ENCODE results near the gene PCDH15. TPM values are rescaled to one million over a fixed set of nuclear protein-coding genes. Genes with fewer than 3 reads are reported as not detected.
A peak's percentile ranks its signal among the peaks of the same experiment; 100 is the strongest.

Gene PCDH15
- polyA plus RNA-seq, 6 donors from 2014 or later = not detected

GRCh38 chr10:54667136-54667535 lies 133.9 kb downstream of the PCDH15 start:
- no peak for DNase-seq
- H3K4me3 Mint-ChIP-seq = no peak overlapping the region
- H3K27ac Mint-ChIP-seq = no peak overlapping the region
- no peak for ATAC-seq (ENCODE audit: low read depth in 2 of 2)
- no peaks in the 10 kb centered on the region for H3K27me3 Mint-ChIP-seq
- no peaks in the 10 kb centered on the region for H3K4me1 Mint-ChIP-seq
- no peaks in the 10 kb centered on the region for H3K9me3 Mint-ChIP-seq
- no peaks in the 10 kb centered on the region for H3K36me3 Mint-ChIP-seq

GRCh38 chr10:54666192-54666591 lies 134.8 kb downstream of the PCDH15 start:
- Mint-ChIP-seq H3K27ac (no peak overlapping the region), H3K27me3 (no peaks in the 10 kb centered on the region), H3K9me3 (no peaks in the 10 kb centered on the region), H3K4me1 (no peaks in the 10 kb centered on the region), H3K4me3 (no peak overlapping the region), H3K36me3 (no peaks in the 10 kb centered on the region)
- ATAC-seq (ENCODE audit: low read depth in 2 of 2) = no peak
- no peak for DNase-seq

GRCh38 chr10:54665095-54665494 lies 135.9 kb downstream of the PCDH15 start:
- ATAC-seq (ENCODE audit: low read depth in 2 of 2) = no peak
- Mint-ChIP-seq H3K36me3 (no peaks in the 10 kb centered on the region), H3K27me3 (no peaks in the 10 kb centered on the region), H3K9me3 (peaks cover 0 to 3% (median 0%) of the 10 kb centered on the region in 7 donors), H3K4me1 (no peaks in the 10 kb centered on the region), H3K27ac (no peak overlapping the region), H3K4me3 (no peak overlapping the region)
- no peak for DNase-seq

- Mint-ChIP-seq H3K27ac (no peak overlapping the region), H3K9me3 (peaks cover 0 to 6% (median 0%) of the 10 kb centered on the region in 7 donors), H3K4me1 (no peaks in the 10 kb centered on the region), H3K4me3 (no peak overlapping the region), H3K36me3 (no peaks in the 10 kb centered on the region), H3K27me3 (no peaks in the 10 kb centered on the region)
- no peak for ATAC-seq (ENCODE audit: low read depth in 2 of 2)
- no peak for DNase-seq
These were observed 140.6 kb downstream of the PCDH15 start for GRCh38 chr10:54660397-54660796.

GRCh38 chr10:54656643-54657042 lies 144.4 kb downstream of the PCDH15 start:
- Mint-ChIP-seq H3K4me1 (no peaks in the 10 kb centered on the region), H3K27ac (no peak overlapping the region), H3K36me3 (no peaks in the 10 kb centered on the region), H3K9me3 (peaks cover 0 to 9% (median 2%) of the 10 kb centered on the region in 7 donors), H3K27me3 (no peaks in the 10 kb centered on the region), H3K4me3 (no peak overlapping the region)
- DNase-seq (no peak), ATAC-seq (ENCODE audit: low read depth in 2 of 2) (no peak)

GRCh38 chr10:54653518-54653917 lies 147.5 kb downstream of the PCDH15 start:
- Mint-ChIP-seq H3K36me3 (no peaks in the 10 kb centered on the region), H3K27me3 (no peaks in the 10 kb centered on the region), H3K27ac (no peak overlapping the region), H3K4me1 (no peaks in the 10 kb centered on the region), H3K4me3 (no peak overlapping the region), H3K9me3 (peaks cover 0 to 15% (median 2%) of the 10 kb centered on the region in 7 donors)
- DNase-seq (no peak), ATAC-seq (ENCODE audit: low read depth in 2 of 2) (no peak)

- no peaks in the 10 kb centered on the region for H3K36me3 Mint-ChIP-seq
- H3K9me3 Mint-ChIP-seq = peaks cover 0 to 15% (median 2%) of the 10 kb centered on the region in 7 donors
- no peak for ATAC-seq (ENCODE audit: low read depth in 2 of 2)
These were observed 150.5 kb downstream of the PCDH15 start for GRCh38 chr10:54650547-54650946.

GRCh38 chr10:54622017-54622416 lies 179.0 kb downstream of the PCDH15 start:
- DNase-seq (no peak), ATAC-seq (ENCODE audit: low read depth in 2 of 2) (no peak)
- H3K36me3 Mint-ChIP-seq = no peaks in the 10 kb centered on the region
- peaks cover 0 to 7% (median 0%) of the 10 kb centered on the region in 7 donors for H3K9me3 Mint-ChIP-seq
- H3K4me1 Mint-ChIP-seq = no peaks in the 10 kb centered on the region
- H3K27ac Mint-ChIP-seq = no peak overlapping the region
- H3K4me3 Mint-ChIP-seq = no peak overlapping the region
- no peaks in the 10 kb centered on the region for H3K27me3 Mint-ChIP-seq

More at GRCh38 chr10:54650547-54650946, 150.5 kb downstream of the PCDH15 start:
- no peaks in the 10 kb centered on the region for H3K27me3 Mint-ChIP-seq
- H3K4me1 Mint-ChIP-seq = no peaks in the 10 kb centered on the region
- no peak for DNase-seq
- no peak overlapping the region for H3K4me3 Mint-ChIP-seq
- H3K27ac Mint-ChIP-seq = peak overlapping the region in 1 of 6 donors; percentile 5

GRCh38 chr10:54620352-54620751 lies 180.7 kb downstream of the PCDH15 start:
- Mint-ChIP-seq H3K4me1 (no peaks in the 10 kb centered on the region), H3K36me3 (no peaks in the 10 kb centered on the region), H3K27me3 (no peaks in the 10 kb centered on the region), H3K27ac (no peak overlapping the region), H3K4me3 (no peak overlapping the region), H3K9me3 (peaks cover 0 to 3% (median 0%) of the 10 kb centered on the region in 7 donors)
- ATAC-seq (ENCODE audit: low read depth in 2 of 2) (no peak), DNase-seq (no peak)

- Mint-ChIP-seq H3K27ac (no peak overlapping the region), H3K36me3 (no peaks in the 10 kb centered on the region), H3K4me1 (no peaks in the 10 kb centered on the region), H3K9me3 (no peaks in the 10 kb centered on the region), H3K4me3 (no peak overlapping the region), H3K27me3 (no peaks in the 10 kb centered on the region)
- DNase-seq = no peak
- ATAC-seq (ENCODE audit: low read depth in 2 of 2) = no peak
These were observed 187.0 kb downstream of the PCDH15 start for GRCh38 chr10:54614072-54614471.

- H3K27me3 Mint-ChIP-seq = no peaks in the 10 kb centered on the region
- DNase-seq (no peak), ATAC-seq (ENCODE audit: low read depth in 2 of 2) (no peak)
- no peaks in the 10 kb centered on the region for H3K36me3 Mint-ChIP-seq
- no peaks in the 10 kb centered on the region for H3K9me3 Mint-ChIP-seq
- H3K4me1 Mint-ChIP-seq = no peaks in the 10 kb centered on the region
- H3K27ac Mint-ChIP-seq = no peak overlapping the region
- no peak overlapping the region for H3K4me3 Mint-ChIP-seq
These were observed 187.9 kb downstream of the PCDH15 start for GRCh38 chr10:54613162-54613561.

- H3K4me1 Mint-ChIP-seq = no peaks in the 10 kb centered on the region
These were observed 191.6 kb downstream of the PCDH15 start for GRCh38 chr10:54609423-54609822.

GRCh38 chr10:54607983-54608382 lies 193.0 kb downstream of the PCDH15 start:
- Mint-ChIP-seq H3K4me1 (no peaks in the 10 kb centered on the region), H3K27me3 (no peaks in the 10 kb centered on the region), H3K9me3 (peaks cover 0 to 5% (median 0%) of the 10 kb centered on the region in 7 donors), H3K36me3 (no peaks in the 10 kb centered on the region), H3K4me3 (no peak overlapping the region), H3K27ac (no peak overlapping the region)
- ATAC-seq (ENCODE audit: low read depth in 2 of 2) (no peak), DNase-seq (no peak)

More at GRCh38 chr10:54609423-54609822, 191.6 kb downstream of the PCDH15 start:
- DNase-seq (no peak), ATAC-seq (ENCODE audit: low read depth in 2 of 2) (no peak)
- H3K27me3 Mint-ChIP-seq = no peaks in the 10 kb centered on the region
- H3K4me3 Mint-ChIP-seq = no peak overlapping the region
- no peak overlapping the region for H3K27ac Mint-ChIP-seq
- peaks cover 0 to 5% (median 0%) of the 10 kb centered on the region in 7 donors for H3K9me3 Mint-ChIP-seq
- H3K36me3 Mint-ChIP-seq = no peaks in the 10 kb centered on the region

GRCh38 chr10:54594289-54594688 lies 206.7 kb downstream of the PCDH15 start:
- ATAC-seq (ENCODE audit: low read depth in 2 of 2) = no peak

GRCh38 chr10:54587971-54588370 lies 213.1 kb downstream of the PCDH15 start:
- no peak overlapping the region for H3K27ac Mint-ChIP-seq
- ATAC-seq (ENCODE audit: low read depth in 2 of 2) (no peak), DNase-seq (no peak)
- H3K4me3 Mint-ChIP-seq = no peak overlapping the region
- H3K36me3 Mint-ChIP-seq = no peaks in the 10 kb centered on the region
- peaks cover 0 to 7% (median 2%) of the 10 kb centered on the region in 7 donors for H3K9me3 Mint-ChIP-seq
- H3K27me3 Mint-ChIP-seq = no peaks in the 10 kb centered on the region
- no peaks in the 10 kb centered on the region for H3K4me1 Mint-ChIP-seq

More at GRCh38 chr10:54594289-54594688, 206.7 kb downstream of the PCDH15 start:
- peaks cover 0 to 23% (median 2%) of the 10 kb centered on the region in 7 donors for H3K9me3 Mint-ChIP-seq
- H3K36me3 Mint-ChIP-seq = no peaks in the 10 kb centered on the region
- H3K27me3 Mint-ChIP-seq = no peaks in the 10 kb centered on the region
- H3K4me3 Mint-ChIP-seq = no peak overlapping the region
- no peak overlapping the region for H3K27ac Mint-ChIP-seq
- H3K4me1 Mint-ChIP-seq = no peaks in the 10 kb centered on the region
- no peak for DNase-seq
